Measurements from ENCODE around the gene LMNA.

- TF ChIP-seq, protein P1, sequence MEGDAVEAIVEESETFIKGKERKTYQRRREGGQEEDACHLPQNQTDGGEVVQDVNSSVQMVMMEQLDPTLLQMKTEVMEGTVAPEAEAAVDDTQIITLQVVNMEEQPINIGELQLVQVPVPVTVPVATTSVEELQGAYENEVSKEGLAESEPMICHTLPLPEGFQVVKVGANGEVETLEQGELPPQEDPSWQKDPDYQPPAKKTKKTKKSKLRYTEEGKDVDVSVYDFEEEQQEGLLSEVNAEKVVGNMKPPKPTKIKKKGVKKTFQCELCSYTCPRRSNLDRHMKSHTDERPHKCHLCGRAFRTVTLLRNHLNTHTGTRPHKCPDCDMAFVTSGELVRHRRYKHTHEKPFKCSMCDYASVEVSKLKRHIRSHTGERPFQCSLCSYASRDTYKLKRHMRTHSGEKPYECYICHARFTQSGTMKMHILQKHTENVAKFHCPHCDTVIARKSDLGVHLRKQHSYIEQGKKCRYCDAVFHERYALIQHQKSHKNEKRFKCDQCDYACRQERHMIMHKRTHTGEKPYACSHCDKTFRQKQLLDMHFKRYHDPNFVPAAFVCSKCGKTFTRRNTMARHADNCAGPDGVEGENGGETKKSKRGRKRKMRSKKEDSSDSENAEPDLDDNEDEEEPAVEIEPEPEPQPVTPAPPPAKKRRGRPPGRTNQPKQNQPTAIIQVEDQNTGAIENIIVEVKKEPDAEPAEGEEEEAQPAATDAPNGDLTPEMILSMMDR (IDR thresholded peaks at IDR 0.05; ENCODE audit: low read depth, low read length, poor library complexity, severe bottlenecking), result no peak
- TF ChIP-seq EZH2phosphoT487 (IDR thresholded peaks at IDR 0.05; ENCODE audit: borderline replicate concordance, low read length), result no peak
Observed at GRCh38 chr1:156126630-156127534, 12.4 kb downstream of the LMNA start.
